Esophagus muscularis mucosa (tissue), 4 donors: ENCODE measurements around the gene CYP2R1. TPM values are rescaled to one million over a fixed set of nuclear protein-coding genes. Genes with fewer than 3 reads are reported as not detected.
"Not testable (repeated sequence)": the region's sequence is repeated elsewhere in the genome, so short reads cannot be mapped to it uniquely, and the experiment has no call there.

ENCODE experiments used
- DNase-seq: peaks from one replicate; pipeline ENCODE4 v3.0.0-alpha.2; 2017; ENCODE audit errors: extremely low spot score
- H3K27ac ChIP-seq, 4 donors: fragments of 200-600 bp; sonication (generic); replicated peaks in 1 of 4; 1 replicate in 3 of 4; 2 replicates in 1 of 4; pipeline ENCODE4 v1.5.1; 2016 to 2019; ENCODE audit warnings: mild to moderate bottlenecking in 1 of 4
- H3K27me3 ChIP-seq, 4 donors: fragments of 200-600 bp; sonication (generic); one replicate each; pipeline versions ENCODE4 v1.5.1 to v1.6.0; 2016 to 2019
- H3K36me3 ChIP-seq, 4 donors: fragments of 200-600 bp; sonication (generic); one replicate each; pipeline ENCODE4 v1.5.1; 2016 to 2019
- H3K4me1 ChIP-seq, 4 donors: fragments of 200-600 bp; sonication (generic); one replicate each; pipeline ENCODE4 v1.5.1; 2016 to 2019
- H3K4me3 ChIP-seq, 4 donors: fragments of 200-600 bp; sonication (generic); 1 replicate in 2 of 4; 2 replicates in 2 of 4; pipeline ENCODE4 v1.5.1; 2016 to 2019; ENCODE audit warnings: mild to moderate bottlenecking in 4 of 4, moderate library complexity in 1 of 4
- H3K9me3 ChIP-seq, 4 donors: fragments of 200-600 bp; sonication (generic); 1 replicate in 3 of 4; 2 replicates in 1 of 4; pipeline ENCODE4 v1.5.1; 2016 to 2019
- EP300 ChIP-seq: sonication (generic); formaldehyde crosslinking; IDR thresholded peaks from one replicate; pipeline ENCODE4 v1.6.1; 2017; ENCODE audit warnings: antibody characterized with exemption
- POLR2A ChIP-seq: fragments of 450-650 bp; IDR thresholded peaks from one replicate; pipeline ENCODE4 v1.6.1; 2017; ENCODE audit warnings: antibody characterized with exemption, moderate library complexity, mild to moderate bottlenecking, low read depth
- POLR2AphosphoS5 ChIP-seq, 2 donors: sonication (generic); formaldehyde crosslinking; IDR thresholded peaks; one replicate each; pipeline ENCODE4 v1.6.1; 2017; ENCODE audit warnings: antibody characterized with exemption in 2 of 2
- WGBS: methylation state at CpG from one replicate; pipeline ENCODE4 v1.1.5; 2018; 5-methylcytosine and 5-hydroxymethylcytosine counted together
- intact Hi-C: fragments of 100-400 bp; cut with DNase I; formaldehyde crosslinking; loops from one replicate; pipeline ENCODE4 v1.15.1; 2023
- total RNA-seq, 4 donors: library from RNA; depleted of rRNA; stranded (reverse); fragments of >200 nt; gene quantifications; one replicate each; pipeline versions ENCODE4 v1.1.0 to v1.2.1, GENCODE V29; 2016
- TF ChIP-seq, protein P1 (sequence below), 3 experiments: fragments of 200-600 bp in 2 of 3; fragments of 450-650 bp in 1 of 3; sonication (generic) in 2 of 3; IDR thresholded peaks; one replicate each; pipeline ENCODE4 v1.5.1; 2017 to 2019; ENCODE audit warnings: antibody characterized with exemption in 3 of 3, mild to moderate bottlenecking in 2 of 3, moderate library complexity in 1 of 3

Gene CYP2R1
- total RNA-seq, 4 donors from 2014 or later = 7.5 to 19.1 (median 12.8) TPM

DNA sequence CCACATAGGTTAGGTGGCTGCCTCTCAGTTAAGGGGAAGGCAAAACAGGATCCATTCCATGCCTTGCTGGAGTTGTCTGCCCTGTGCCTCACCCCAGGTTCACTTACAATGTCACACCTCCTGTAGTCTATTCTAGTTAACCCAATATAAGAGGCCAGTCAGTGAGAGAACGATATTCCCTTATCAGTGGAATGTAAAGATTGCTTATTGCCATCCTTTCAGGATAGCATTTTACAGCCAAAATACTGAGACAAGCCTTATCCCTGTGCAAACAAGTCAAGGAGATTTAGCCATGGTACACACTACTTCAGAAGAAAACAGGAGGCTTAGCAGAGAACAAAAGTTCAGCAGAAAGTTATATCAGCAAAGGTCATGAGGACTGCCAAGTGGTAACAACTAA is 5.5 kb downstream of the CYP2R1 start:
- peaks cover 17 to 25% (median 20%) of the 10 kb centered on the region in 4 donors for H3K4me1 ChIP-seq
- no peaks in the 10 kb centered on the region for H3K27me3 ChIP-seq
- intact Hi-C loops = no loop called here
- no peak for DNase-seq
- no peaks in the 10 kb centered on the region for H3K9me3 ChIP-seq
- H3K4me3 ChIP-seq = no peak overlapping the region
- TF ChIP-seq, protein P1, sequence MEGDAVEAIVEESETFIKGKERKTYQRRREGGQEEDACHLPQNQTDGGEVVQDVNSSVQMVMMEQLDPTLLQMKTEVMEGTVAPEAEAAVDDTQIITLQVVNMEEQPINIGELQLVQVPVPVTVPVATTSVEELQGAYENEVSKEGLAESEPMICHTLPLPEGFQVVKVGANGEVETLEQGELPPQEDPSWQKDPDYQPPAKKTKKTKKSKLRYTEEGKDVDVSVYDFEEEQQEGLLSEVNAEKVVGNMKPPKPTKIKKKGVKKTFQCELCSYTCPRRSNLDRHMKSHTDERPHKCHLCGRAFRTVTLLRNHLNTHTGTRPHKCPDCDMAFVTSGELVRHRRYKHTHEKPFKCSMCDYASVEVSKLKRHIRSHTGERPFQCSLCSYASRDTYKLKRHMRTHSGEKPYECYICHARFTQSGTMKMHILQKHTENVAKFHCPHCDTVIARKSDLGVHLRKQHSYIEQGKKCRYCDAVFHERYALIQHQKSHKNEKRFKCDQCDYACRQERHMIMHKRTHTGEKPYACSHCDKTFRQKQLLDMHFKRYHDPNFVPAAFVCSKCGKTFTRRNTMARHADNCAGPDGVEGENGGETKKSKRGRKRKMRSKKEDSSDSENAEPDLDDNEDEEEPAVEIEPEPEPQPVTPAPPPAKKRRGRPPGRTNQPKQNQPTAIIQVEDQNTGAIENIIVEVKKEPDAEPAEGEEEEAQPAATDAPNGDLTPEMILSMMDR (IDR thresholded peaks at IDR 0.05) = no peak
- H3K27ac ChIP-seq = no peak overlapping the region
- WGBS = 67% methylated on average over 1 of the region's 1 CpG
- H3K36me3 ChIP-seq = peaks cover 0 to 1% (median 0%) of the 10 kb centered on the region in 4 donors

DNA sequence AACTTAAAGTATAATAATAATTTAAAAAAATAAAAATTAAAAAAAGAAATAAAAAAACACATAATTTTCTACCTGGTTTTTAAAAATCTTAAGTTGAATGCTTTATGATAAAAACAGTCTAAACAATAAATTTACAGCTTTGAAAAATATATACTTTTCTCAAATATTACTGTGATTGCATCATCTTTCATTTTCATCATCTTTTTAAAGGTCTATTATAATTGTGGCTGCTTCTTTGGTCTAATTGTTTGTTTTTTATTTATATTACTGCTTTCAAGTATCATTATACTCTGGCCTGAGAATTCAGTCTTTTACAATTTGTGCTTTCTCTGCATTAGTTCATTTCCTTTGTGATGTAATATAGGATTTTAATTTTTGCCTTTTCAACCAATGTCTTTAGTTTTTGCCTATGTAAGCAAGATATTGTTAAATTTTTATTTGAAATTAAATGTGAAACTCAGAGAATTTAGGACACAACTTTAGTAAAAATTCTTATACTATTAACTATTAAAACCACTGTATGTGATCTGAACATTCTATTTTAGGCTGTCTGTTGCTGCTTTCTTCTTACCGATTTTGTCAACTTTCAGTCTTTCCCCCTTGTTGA is 7.3 kb downstream of the CYP2R1 start:
- intact Hi-C loops = no loop called here
- no peak for DNase-seq
- 94% methylated on average over 1 of the region's 1 CpG for WGBS

DNA sequence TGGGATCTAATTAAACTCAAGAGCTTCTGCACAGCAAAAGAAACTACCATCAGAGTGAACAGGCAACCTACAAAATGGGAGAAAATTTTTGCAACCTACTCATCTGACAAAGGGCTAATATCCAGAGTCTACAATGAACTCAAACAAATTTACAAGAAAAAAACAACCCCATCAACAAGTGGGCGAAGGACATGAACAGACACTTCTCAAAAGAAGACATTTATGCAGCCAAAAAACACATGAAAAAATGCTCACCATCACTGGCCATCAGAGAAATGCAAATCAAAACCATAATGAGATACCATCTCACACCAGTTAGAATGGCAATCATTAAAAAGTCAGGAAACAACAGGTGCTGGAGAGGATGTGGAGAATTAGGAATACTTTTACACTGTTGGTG is 8.3 kb downstream of the CYP2R1 start:
- WGBS = no CpG with 5 or more reads among the region's 1 CpG
- H3K4me1 ChIP-seq, H3K9me3 ChIP-seq, intact Hi-C loops, H3K4me3 ChIP-seq, H3K27ac ChIP-seq, DNase-seq, H3K27me3 ChIP-seq: not testable (repeated sequence)
- H3K36me3 ChIP-seq = peaks cover under 1 to 16% (median 4%) of the 10 kb centered on the region in 4 donors

More for the DNA sequence above, 7.3 kb downstream of the CYP2R1 start:
- Histone ChIP-seq H3K4me3 (no peak overlapping the region), H3K4me1 (peaks cover 5 to 13% (median 8%) of the 10 kb centered on the region in 4 donors), H3K27ac (no peak overlapping the region), H3K36me3 (peaks cover 0 to 8% (median 2%) of the 10 kb centered on the region in 4 donors), H3K9me3 (no peaks in the 10 kb centered on the region), H3K27me3 (no peaks in the 10 kb centered on the region)
- TF ChIP-seq EP300 = no peak
- TF ChIP-seq, protein P1 (IDR thresholded peaks at IDR 0.05) = no peak
- TF ChIP-seq POLR2A = no peak
- no peak for TF ChIP-seq POLR2AphosphoS5 (IDR thresholded peaks at IDR 0.05)

DNA sequence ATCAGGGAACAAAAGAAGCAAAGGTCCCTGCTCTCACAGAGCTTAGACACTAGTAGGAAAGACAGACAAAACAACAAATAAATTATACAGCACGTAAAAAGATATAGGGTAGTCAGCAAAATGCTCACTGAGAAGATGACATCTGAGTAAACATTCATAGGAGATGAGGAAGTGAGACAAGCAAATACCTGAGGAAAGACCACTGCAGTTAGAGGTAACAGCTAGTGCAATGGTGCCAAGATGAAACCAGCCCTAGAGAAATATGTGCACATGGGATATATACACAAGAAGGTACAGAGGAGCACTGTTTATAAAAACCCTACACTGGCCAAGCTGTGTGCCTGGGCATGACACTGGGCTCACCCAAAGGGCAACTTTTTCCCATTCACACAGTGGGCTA is 9.8 kb downstream of the CYP2R1 start:
- H3K36me3 ChIP-seq = peaks cover 4 to 31% (median 16%) of the 10 kb centered on the region in 4 donors
- TF ChIP-seq POLR2AphosphoS5 (IDR thresholded peaks at IDR 0.05) (no peak), EP300 (no peak), POLR2A (no peak)
- TF ChIP-seq, protein P1 (IDR thresholded peaks at IDR 0.05) = no peak
- 89% methylated on average over 1 of the region's 1 CpG for WGBS
- DNase-seq = no peak
- no peak overlapping the region for H3K4me3 ChIP-seq
- no peak overlapping the region for H3K27ac ChIP-seq
- H3K27me3 ChIP-seq = no peaks in the 10 kb centered on the region
- intact Hi-C loops = no loop called here
- no peaks in the 10 kb centered on the region for H3K9me3 ChIP-seq
- H3K4me1 ChIP-seq = no peaks in the 10 kb centered on the region

DNA sequence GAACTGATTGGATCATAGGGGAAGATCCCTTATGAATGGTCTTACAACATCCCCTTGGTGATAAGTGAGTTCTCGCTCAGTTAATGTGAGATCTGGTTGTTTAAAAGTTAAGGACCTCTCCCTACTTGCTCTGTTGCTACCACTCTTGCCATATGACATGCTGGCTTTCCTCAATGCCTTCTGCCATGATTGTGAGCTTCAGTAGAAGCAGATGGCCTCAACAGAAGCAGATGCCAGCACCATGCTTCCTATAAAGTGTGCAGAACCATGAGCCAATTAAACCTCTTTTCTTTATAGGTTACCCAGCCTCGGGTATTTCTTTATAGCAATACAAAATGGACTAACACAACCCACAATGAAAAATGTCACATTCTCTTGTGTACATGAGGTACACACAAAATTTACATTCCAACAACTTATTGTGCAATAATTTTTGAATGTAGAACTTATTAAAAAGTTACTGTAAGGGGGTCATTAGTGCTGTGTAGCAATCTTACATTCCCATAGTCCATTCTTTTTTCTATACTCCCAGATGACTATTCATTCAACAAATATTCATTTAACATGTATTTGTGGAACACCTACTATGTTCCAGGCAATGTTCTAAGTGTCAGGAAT is 10.3 kb downstream of the CYP2R1 start:
- TF ChIP-seq POLR2AphosphoS5 (IDR thresholded peaks at IDR 0.05) (no peak), POLR2A (no peak), EP300 (no peak)
- TF ChIP-seq, protein P1 (IDR thresholded peaks at IDR 0.05) = no peak
- WGBS = 98% methylated on average over 2 of the region's 2 CpGs
- H3K36me3 ChIP-seq = peaks cover 4 to 36% (median 19%) of the 10 kb centered on the region in 4 donors
- no peaks in the 10 kb centered on the region for H3K9me3 ChIP-seq
- H3K27ac ChIP-seq = no peak overlapping the region
- H3K27me3 ChIP-seq = no peaks in the 10 kb centered on the region
- intact Hi-C loops = no loop called here
- H3K4me1 ChIP-seq = no peaks in the 10 kb centered on the region
- no peak overlapping the region for H3K4me3 ChIP-seq
- DNase-seq = no peak
